CD14-positive monocyte (primary cell): ENCODE measurements around the gene SLC7A8. TPM values are rescaled to one million over a fixed set of nuclear protein-coding genes. Genes with fewer than 3 reads are reported as not detected.

Source experiments
- DNase-seq, 3 donors: peaks; one replicate each; pipeline ENCODE4 v3.0.0-alpha.2; 2011 to 2022
- H2AFZ ChIP-seq: 2 replicates; pipeline ENCODE4 v1.6.0; 2012; ENCODE audit warnings: mild to moderate bottlenecking, low read depth, low read length, inconsistent platforms; ENCODE audit not compliant: insufficient read depth, poor library complexity, severe bottlenecking
- H3K27ac ChIP-seq, 2 donors: 1 replicate in 1 of 2; 2 replicates in 1 of 2; pipeline ENCODE4 v1.5.1; 2012 to 2013; ENCODE audit warnings: low read length in 2 of 2, control low read depth in 1 of 2, inconsistent platforms in 1 of 2, low read depth in 1 of 2, mild to moderate bottlenecking in 1 of 2
- H3K27me3 ChIP-seq, 2 donors: one replicate each; pipeline versions ENCODE4 v1.6.0 to v1.6.1; 2011 to 2013; ENCODE audit warnings: low read length in 2 of 2; ENCODE audit not compliant: control insufficient read depth in 2 of 2, insufficient read depth in 2 of 2
- H3K36me3 ChIP-seq, 2 donors: replicated peaks in 1 of 2; 1 replicate in 1 of 2; 2 replicates in 1 of 2; pipeline versions ENCODE4 v1.5.1 to v1.6.1; 2012 to 2013; ENCODE audit warnings: low read length in 2 of 2, control low read depth in 1 of 2, inconsistent platforms in 1 of 2, mild to moderate bottlenecking in 1 of 2; ENCODE audit not compliant: insufficient read depth in 2 of 2, control insufficient read depth in 1 of 2
- H3K4me1 ChIP-seq, 2 donors: 1 replicate in 1 of 2; 2 replicates in 1 of 2; pipeline versions ENCODE4 v1.5.1 to v1.6.1; 2012 to 2013; ENCODE audit warnings: low read length in 2 of 2, control low read depth in 1 of 2, inconsistent platforms in 1 of 2, mild to moderate bottlenecking in 1 of 2, moderate library complexity in 1 of 2; ENCODE audit not compliant: insufficient read depth in 2 of 2, control insufficient read depth in 1 of 2
- H3K4me2 ChIP-seq: replicated peaks from 2 replicates; pipeline ENCODE3; 2012; ENCODE audit warnings: low read length, moderate library complexity, mild to moderate bottlenecking; ENCODE audit not compliant: poor library complexity, severe bottlenecking; ENCODE audit errors: extremely low read depth
- H3K4me3 ChIP-seq, 3 experiments: fragments of 200-600 bp in 1 of 3; sonication (generic) in 1 of 3; replicated peaks in 1 of 3; 1 replicate in 2 of 3; 2 replicates in 1 of 3; pipeline ENCODE4 v1.5.1; 2011 to 2013; ENCODE audit warnings: low read length in 3 of 3, mild to moderate bottlenecking in 3 of 3, control low read depth in 2 of 3, low read depth in 2 of 3, inconsistent platforms in 1 of 3, moderate library complexity in 1 of 3
- H3K79me2 ChIP-seq: 2 replicates; pipeline ENCODE4 v1.6.0; 2012; ENCODE audit warnings: mild to moderate bottlenecking, control low read depth, inconsistent platforms, low read length, moderate library complexity; ENCODE audit not compliant: insufficient read depth
- H3K9ac ChIP-seq: 2 replicates; pipeline ENCODE4 v1.6.0; 2017; ENCODE audit warnings: low read length, mild to moderate bottlenecking; ENCODE audit not compliant: insufficient read depth, poor library complexity, severe bottlenecking
- H3K9me3 ChIP-seq, 2 donors: replicated peaks in 1 of 2; 1 replicate in 1 of 2; 2 replicates in 1 of 2; pipeline versions ENCODE4 v1.5.1 to v1.6.1; 2012 to 2013; ENCODE audit warnings: low read length in 2 of 2, control low read depth in 1 of 2; ENCODE audit not compliant: control insufficient read depth in 1 of 2, insufficient read depth in 1 of 2
- H4K20me1 ChIP-seq: 2 replicates; pipeline ENCODE4 v1.6.0; 2012; ENCODE audit warnings: mild to moderate bottlenecking, low read length, control low read depth, moderate library complexity; ENCODE audit not compliant: insufficient read depth
- H3K27ac Mint-ChIP-seq, 7 donors: one replicate each; pipeline ENCODE4 v1.8.0; 2020; ENCODE audit warnings: mild to moderate bottlenecking in 7 of 7, mixed read lengths in 7 of 7, moderate library complexity in 6 of 7, inconsistent platforms in 2 of 7
- H3K27me3 Mint-ChIP-seq, 3 donors: one replicate each; pipeline ENCODE4 v1.8.0; 2021 to 2022; ENCODE audit warnings: low read depth in 3 of 3, mild to moderate bottlenecking in 3 of 3, mixed read lengths in 3 of 3, moderate library complexity in 3 of 3, inconsistent platforms in 1 of 3
- H3K36me3 Mint-ChIP-seq, 2 donors: one replicate each; pipeline ENCODE4 v1.8.0; 2020; ENCODE audit warnings: mixed read lengths in 2 of 2, inconsistent platforms in 1 of 2, mild to moderate bottlenecking in 1 of 2
- H3K4me1 Mint-ChIP-seq: one replicate; pipeline ENCODE4 v1.8.0; 2020; ENCODE audit warnings: mild to moderate bottlenecking, mixed read lengths
- H3K4me3 Mint-ChIP-seq, 2 donors: one replicate each; pipeline ENCODE4 v1.8.0; 2020; ENCODE audit warnings: mild to moderate bottlenecking in 2 of 2, mixed read lengths in 2 of 2, moderate library complexity in 1 of 2
- H3K9me3 Mint-ChIP-seq, 7 donors: one replicate each; pipeline ENCODE4 v1.8.0; 2020 to 2022; ENCODE audit warnings: mixed read lengths in 7 of 7, mild to moderate bottlenecking in 6 of 7, moderate library complexity in 6 of 7, inconsistent platforms in 2 of 7
- CTCF ChIP-seq: fragments of 200-600 bp; IDR thresholded peaks from one replicate; pipeline ENCODE4 v1.8.0; 2022; ENCODE audit warnings: antibody characterized with exemption, mild to moderate bottlenecking
- WGBS: methylation state at CpG from one replicate; pipeline ENCODE4 v1.1.5; 2013; ENCODE audit warnings: missing lambda C conversion rate; ENCODE audit not compliant: insufficient coverage; 5-methylcytosine and 5-hydroxymethylcytosine counted together
- intact Hi-C, 2 donors: fragments of 100-400 bp; cut with micrococcal nuclease; formaldehyde crosslinking; loops; one replicate each; pipeline versions ENCODE4 v1.15.0 to v1.15.1; 2023
- polyA plus RNA-seq, 3 donors: library from polyadenylated mRNA; depleted of rRNA in 1 of 3; unstranded in 2 of 3; stranded (reverse) in 1 of 3; fragments of 300-500 nt in 2 of 3; fragments of >200 nt in 1 of 3; fragmentation: Illumina TruSeq in 2 of 3; gene quantifications; 1 replicate in 2 of 3; 2 replicates in 1 of 3; pipeline ENCODE4 v1.2.3, GENCODE V29; 2012 to 2021

SLC7A8 gene
- polyA plus RNA-seq, 3 donors, result 0.05 to 0.53 (median 0.25) TPM

GRCh38 chr14:23112359-23113178 lies 70.9 kb downstream of the SLC7A8 start:
- Histone ChIP-seq H3K27me3 (no peaks in the 10 kb centered on the region), H3K4me1 (peaks cover 40 to 60% of the 10 kb centered on the region in 2 donors), H3K27ac (no peak overlapping the region), H3K9ac (peak overlapping the region; percentile 27), H3K4me3 (peak overlapping the region in 1 of 3 experiments; percentile 26), H4K20me1 (no peaks in the 10 kb centered on the region), H3K79me2 (peaks cover 14% of the 10 kb centered on the region), H3K9me3 (no peaks in the 10 kb centered on the region), H3K4me2 (peak overlapping the region; percentile 26), H3K36me3 (no peaks in the 10 kb centered on the region), H2AFZ (peak overlapping the region; percentile 49)
- H3K36me3 Mint-ChIP-seq, result peaks cover 0 to 6% of the 10 kb centered on the region in 2 donors
- TF ChIP-seq CTCF, result no peak
- no peaks in the 10 kb centered on the region for H3K9me3 Mint-ChIP-seq
- H3K27ac Mint-ChIP-seq, result peak overlapping the region in 4 of 7 donors; percentile 24 to 74 (median 56)
- intact Hi-C loops, result loop anchor here in 1 of 2 donors (5.0 kb wide), 1 partner anchor 35 kb away; no protein-coding TSS in a partner anchor
- peaks cover 43% of the 10 kb centered on the region for H3K4me1 Mint-ChIP-seq
- DNase-seq, result peak; percentile 33 to 37 (median 35)
- H3K27me3 Mint-ChIP-seq, result peaks cover 0 to 4% (median 0%) of the 10 kb centered on the region in 3 donors
- peak overlapping the region in 1 of 2 donors; percentile 41 for H3K4me3 Mint-ChIP-seq
- WGBS, result 7% methylated on average over 10 of the region's 12 CpGs

GRCh38 chr14:23110579-23111365 lies 72.7 kb downstream of the SLC7A8 start:
- 39% methylated on average over 2 of the region's 5 CpGs for WGBS
- Mint-ChIP-seq H3K27ac (no peak overlapping the region), H3K27me3 (peaks cover 0 to 2% (median 2%) of the 10 kb centered on the region in 3 donors), H3K4me3 (no peak overlapping the region), H3K36me3 (peaks cover 0 to 3% of the 10 kb centered on the region in 2 donors), H3K4me1 (peaks cover 36% of the 10 kb centered on the region), H3K9me3 (no peaks in the 10 kb centered on the region)
- Histone ChIP-seq H4K20me1 (no peaks in the 10 kb centered on the region), H3K4me1 (peaks cover 40 to 54% of the 10 kb centered on the region in 2 donors), H3K9me3 (no peaks in the 10 kb centered on the region), H2AFZ (no peak overlapping the region), H3K9ac (no peak overlapping the region), H3K36me3 (no peaks in the 10 kb centered on the region), H3K27ac (no peak overlapping the region), H3K27me3 (no peaks in the 10 kb centered on the region), H3K4me2 (no peak overlapping the region), H3K79me2 (no peaks in the 10 kb centered on the region), H3K4me3 (no peak overlapping the region)
- intact Hi-C loops, result loop anchor here in 1 of 2 donors (5.0 kb wide), 1 partner anchor 33 kb away; no protein-coding TSS in a partner anchor
- DNase-seq, result no peak
- no peak for TF ChIP-seq CTCF
